ENCODE measurements around the gene SULT1B1. TPM values are rescaled to one million over a fixed set of nuclear protein-coding genes. Genes with fewer than 3 reads are reported as not detected.
"Not testable (repeated sequence)": the region's sequence is repeated elsewhere in the genome, so short reads cannot be mapped to it uniquely, and the experiment has no call there.

SULT1B1 gene
- polyA plus RNA-seq (ENCODE audit: insufficient read length in 4 of 4): 1 to 10 TPM in 2 of 4 donors, under 1 TPM in 2; 0.87 to 1.8 (median 1.2) TPM

- DNase-seq (ENCODE audit: low read depth in 4 of 4, low spot score in 3 of 4): no peak
Observed at GRCh38 chr4:69760455-69760854, at the start of gene SULT1B1. Gene SULT1B1 (minus strand): TSS chr4:69760620. CDS start chr4:69755217, 5,403 bp downstream.

- no peak for DNase-seq (ENCODE audit: low read depth in 4 of 4, low spot score in 3 of 4)
Observed at GRCh38 chr4:69800599-69800998, 40.2 kb upstream of the SULT1B1 start.

- no peak for DNase-seq (ENCODE audit: low read depth in 4 of 4, low spot score in 3 of 4)
Observed at GRCh38 chr4:69799337-69799736, 38.9 kb upstream of the SULT1B1 start.

DNA sequence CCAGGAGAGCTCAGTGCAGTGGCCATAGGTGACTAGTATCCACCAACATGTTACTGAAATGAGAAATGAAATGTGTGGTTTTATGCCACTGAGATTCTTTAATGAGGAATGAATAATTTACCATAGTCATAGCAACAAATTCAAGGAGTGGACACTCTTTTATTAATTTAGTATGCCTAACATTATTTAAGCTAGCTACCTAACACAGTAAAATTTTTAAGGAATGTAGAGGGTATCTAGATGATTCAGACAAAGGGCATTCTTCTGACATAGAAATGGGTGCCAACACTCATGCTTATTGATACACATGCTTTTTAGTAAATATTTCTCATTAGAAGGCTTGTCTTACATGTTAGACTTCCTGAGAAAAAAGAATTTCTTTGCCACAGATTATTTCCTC, 33.3 kb upstream of the SULT1B1 start:
- no peak for DNase-seq (ENCODE audit: low read depth in 4 of 4, low spot score in 3 of 4)

DNA sequence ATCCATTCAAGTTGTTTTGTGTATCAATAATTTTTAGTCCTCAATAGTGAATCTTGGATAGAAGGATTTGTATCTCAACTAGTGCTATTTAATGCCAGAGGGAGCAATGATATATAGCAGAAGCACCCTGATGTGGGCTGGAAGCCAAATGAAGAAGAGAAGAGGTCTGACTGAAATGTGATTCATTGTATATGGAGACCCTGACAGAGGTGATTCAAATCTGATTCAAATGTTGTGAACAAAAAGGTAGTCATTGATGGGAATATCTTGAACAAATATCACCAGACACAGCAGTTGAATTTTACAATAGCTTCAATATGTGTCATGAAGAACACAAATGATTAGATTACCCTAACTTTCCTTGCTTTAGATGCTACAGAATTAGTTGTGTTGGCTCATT, 27.5 kb upstream of the SULT1B1 start:
- DNase-seq (ENCODE audit: low read depth in 4 of 4, low spot score in 3 of 4): no peak

DNA sequence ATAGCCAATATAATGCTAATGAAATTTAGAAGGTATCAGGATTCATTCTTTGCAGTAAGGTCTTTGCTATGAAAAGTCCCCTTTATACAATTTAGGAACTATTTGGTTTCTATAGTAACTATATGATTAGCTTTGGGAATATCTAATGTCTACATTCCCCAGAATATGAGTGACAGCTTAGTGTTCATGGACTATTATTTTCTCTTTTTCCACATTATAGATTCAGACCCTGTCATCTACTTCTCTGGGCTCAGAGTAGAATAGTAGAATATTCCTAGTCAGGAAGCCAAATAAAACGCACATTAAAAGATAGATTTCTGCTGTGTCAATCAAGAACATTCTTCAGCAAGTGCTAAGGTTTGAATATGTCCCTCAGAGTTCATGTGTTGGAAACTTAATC, 26.1 kb upstream of the SULT1B1 start:
- DNase-seq (ENCODE audit: low read depth in 4 of 4, low spot score in 3 of 4): no peak

- no peak for DNase-seq (ENCODE audit: low read depth in 4 of 4, low spot score in 3 of 4)
Observed at GRCh38 chr4:69785211-69785831, 24.9 kb upstream of the SULT1B1 start.

- DNase-seq (ENCODE audit: low read depth in 4 of 4, low spot score in 3 of 4): no peak
Observed at GRCh38 chr4:69782651-69783310, 22.4 kb upstream of the SULT1B1 start.

DNA sequence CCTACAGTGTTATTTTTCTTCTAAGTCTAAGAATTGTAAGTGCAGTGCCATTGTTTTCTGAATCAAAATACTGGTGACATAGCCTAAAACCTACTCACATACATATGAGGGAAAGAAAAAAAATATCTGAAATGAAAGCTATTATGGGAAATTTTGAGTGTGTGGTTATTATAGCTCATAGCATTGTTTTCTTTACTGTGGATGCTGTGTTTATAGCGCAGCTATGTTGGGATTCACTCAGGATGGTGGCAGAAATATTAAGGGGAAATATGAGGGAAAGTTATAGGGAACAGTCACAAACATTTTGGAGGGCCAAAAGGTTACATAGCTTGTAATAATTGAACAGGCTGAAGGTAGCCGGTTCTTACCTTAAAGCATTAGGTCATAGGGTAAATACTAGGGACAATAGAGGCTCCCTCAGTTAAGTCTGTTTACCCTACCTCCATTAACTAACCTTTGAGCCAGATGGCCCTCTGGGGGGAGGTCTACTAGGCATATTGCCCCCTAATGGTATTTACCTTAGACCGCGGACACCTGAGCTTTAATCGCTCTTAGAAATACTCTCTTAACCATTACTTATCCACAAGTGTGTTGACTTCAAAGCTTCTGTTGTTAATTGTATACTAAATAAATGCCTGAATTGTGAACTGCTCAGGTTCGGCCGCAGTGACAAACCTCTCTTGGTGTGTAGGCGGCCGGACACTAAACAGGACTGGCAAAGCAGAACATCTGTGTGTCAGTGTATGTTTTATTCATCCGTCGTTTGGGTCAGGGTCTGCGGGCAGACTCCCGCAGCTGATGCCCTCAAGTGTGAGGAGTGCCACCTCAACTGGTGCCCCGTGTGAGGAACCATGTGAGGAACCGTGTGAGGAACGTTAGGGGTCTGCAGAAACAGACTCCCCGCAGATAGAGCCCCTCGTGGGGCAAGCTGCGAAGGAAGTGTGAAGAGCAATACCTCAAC, 21.3 kb upstream of the SULT1B1 start:
- no peak for DNase-seq (ENCODE audit: low read depth in 4 of 4, low spot score in 3 of 4)

DNA sequence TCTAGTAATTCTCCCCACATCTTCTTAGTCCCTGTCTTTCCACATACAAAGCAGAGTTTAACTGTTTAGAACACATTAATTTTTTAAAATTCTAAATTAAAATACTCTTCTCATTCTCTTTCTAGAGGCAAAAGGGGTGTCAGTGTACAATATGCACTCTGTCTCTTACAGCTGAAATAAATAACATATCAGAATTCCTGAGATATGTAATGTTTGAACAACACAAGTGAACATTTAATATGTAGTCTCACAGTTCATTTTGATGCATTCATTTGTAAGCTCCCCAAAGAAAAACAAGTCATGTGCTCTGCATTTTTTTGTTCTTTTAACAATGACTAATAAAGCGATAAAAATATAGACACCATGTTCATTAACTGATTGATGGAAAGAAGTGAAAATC, 19.7 kb upstream of the SULT1B1 start:
- DNase-seq (ENCODE audit: low read depth in 4 of 4, low spot score in 3 of 4): no peak

GRCh38 chr4:69776696-69777095, 16.3 kb upstream of the SULT1B1 start:
- no peak for DNase-seq (ENCODE audit: low read depth in 4 of 4, low spot score in 3 of 4)

DNA sequence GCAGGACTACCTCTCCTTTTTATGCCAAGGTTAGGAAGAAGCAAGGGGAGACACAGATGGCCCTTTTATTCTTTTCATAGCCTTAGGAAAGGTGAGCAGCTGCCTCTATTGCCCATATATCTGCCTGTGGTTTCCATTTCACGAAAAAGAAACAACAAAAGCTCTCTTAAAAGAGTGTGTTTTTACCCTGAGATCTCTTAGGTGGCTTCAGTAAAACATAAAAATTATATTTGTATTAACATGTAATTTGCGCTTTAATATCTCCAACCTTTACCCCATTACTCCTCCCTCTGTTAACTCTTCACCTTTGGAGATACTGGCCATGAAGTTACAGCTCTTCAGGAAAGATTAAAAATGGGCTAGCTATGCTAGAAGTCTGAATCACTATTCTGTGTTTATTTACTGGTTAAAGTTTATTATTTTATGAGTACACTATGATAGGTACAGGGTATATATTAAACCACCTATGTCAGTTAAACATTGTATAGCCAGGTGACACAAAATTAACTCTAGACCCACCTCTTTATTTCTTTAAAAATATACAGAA, 15.0 kb upstream of the SULT1B1 start:
- DNase-seq (ENCODE audit: low read depth in 4 of 4, low spot score in 3 of 4): no peak

- no peak for DNase-seq (ENCODE audit: low read depth in 4 of 4, low spot score in 3 of 4)
Observed at GRCh38 chr4:69773484-69773883, 13.1 kb upstream of the SULT1B1 start.

DNA sequence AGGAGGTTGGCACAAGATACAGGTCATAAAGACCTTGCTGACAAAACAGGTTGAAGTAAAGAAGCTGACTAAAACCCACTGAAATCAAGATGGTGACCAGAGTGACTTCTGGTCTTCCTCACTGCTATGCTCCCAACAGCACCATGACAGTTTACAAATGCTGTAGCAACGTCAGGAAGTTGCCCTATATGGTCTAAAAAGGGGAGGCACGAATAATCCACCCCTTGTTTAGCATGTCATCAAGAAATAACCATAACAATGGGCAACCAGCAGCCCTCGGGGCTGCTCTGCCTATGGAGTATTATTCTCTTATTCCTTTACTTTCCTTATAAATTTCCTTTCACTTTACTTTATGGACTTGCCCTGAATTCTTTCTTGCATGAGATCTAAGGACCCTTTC, 8.1 kb upstream of the SULT1B1 start:
- DNase-seq (ENCODE audit: low read depth in 4 of 4, low spot score in 3 of 4): not testable (repeated sequence)

GRCh38 chr4:69765751-69766150, 5.3 kb upstream of the SULT1B1 start:
- no peak for DNase-seq (ENCODE audit: low read depth in 4 of 4, low spot score in 3 of 4)

- no peak for DNase-seq (ENCODE audit: low read depth in 4 of 4, low spot score in 3 of 4)
Observed at GRCh38 chr4:69764311-69764710, 3.9 kb upstream of the SULT1B1 start.

DNA sequence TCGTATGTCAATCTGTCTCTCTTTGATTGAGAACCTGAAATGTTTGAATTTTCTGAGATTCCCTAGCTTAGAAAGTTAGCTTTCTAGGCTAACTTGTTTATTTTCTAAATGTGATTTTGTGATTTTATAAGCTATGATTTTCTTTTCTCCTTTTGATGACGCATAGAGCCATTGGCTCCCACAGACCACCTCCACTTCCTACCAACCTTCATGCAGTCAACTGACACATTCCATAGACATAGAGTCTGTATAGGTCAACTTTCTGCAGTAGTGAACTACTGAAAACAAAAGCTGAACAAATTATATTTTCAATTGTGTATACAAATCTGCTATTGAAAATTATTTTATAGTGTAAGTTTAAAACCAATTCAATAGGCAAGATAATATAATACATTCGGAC, 2.8 kb upstream of the SULT1B1 start:
- DNase-seq (ENCODE audit: low read depth in 4 of 4, low spot score in 3 of 4): no peak

GRCh38 chr4:69759189-69759604, 1.2 kb downstream of the SULT1B1 start:
- DNase-seq (ENCODE audit: low read depth in 4 of 4, low spot score in 3 of 4): no peak

DNA sequence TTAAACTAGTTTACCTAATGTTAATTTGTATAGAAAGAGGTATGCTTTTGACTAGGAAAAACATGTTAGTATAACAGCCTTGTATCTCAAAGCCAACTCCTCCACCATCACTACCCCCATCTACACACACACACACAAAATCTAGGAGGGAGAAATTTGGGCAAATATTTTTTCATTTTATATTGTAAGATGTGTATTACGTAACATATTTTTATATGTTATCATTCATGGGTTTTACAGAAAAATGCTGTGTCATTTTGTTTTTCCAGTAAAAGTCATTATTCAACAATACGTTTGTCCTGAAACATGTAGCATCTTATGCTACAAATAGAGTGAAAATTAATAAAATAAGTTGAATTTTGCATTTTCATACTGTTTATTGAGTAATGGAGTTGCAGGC, 3.0 kb downstream of the SULT1B1 start:
- no peak for DNase-seq (ENCODE audit: low read depth in 4 of 4, low spot score in 3 of 4)

GRCh38 chr4:69754926-69755580, 5.4 kb downstream of the SULT1B1 start:
- DNase-seq (ENCODE audit: low read depth in 4 of 4, low spot score in 3 of 4): no peak

GRCh38 chr4:69753686-69754085, 6.7 kb downstream of the SULT1B1 start:
- no peak for DNase-seq (ENCODE audit: low read depth in 4 of 4, low spot score in 3 of 4)
